DMS79 treated with DMSO at 0.1 percent for 48 hours (cell line): ENCODE measurements around the gene AFAP1.

Experiments
- DNase-seq: peaks from one replicate; lab custom pipeline; 2025; lab: John Stamatoyannopoulos, UW

The AFAP1 gene

DNA sequence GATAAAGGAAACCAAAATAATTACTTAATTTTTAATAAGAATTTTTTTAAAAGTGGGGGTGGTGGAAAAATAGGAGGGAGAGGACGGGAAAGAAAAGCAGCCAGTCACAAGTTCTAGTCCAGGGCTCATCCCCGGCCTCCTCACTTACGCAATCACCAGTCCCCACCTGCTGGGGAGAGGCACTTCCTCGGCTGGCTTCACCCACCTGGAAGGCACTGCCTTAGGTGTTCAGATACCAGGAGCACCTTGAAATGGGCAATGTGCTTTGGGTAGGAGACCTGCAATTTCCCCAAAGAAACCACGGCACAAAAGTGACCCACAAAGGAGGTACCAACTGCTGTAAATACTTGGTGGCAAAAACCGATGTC, 23.8 kb downstream of the AFAP1 start:
- DNase-seq, result no peak

DNA sequence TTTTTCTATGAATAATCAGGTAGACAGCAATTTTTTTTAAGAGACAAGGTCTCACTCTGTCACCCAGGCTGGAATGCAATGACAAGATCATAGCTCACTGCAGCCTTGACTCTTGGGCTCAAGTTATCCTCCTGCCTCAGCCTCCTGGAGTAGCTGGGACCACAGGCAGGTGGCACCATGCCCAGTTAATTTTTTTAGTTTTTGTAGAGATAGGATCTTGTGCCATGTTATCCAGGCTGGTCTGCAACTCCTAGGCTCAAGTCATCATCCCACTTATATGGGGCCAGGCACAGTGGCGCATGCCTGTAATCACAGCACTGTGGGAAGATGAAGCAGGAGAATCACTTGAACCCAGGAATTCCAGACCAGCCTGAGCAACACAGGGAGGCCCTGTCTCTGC, 26.8 kb downstream of the AFAP1 start:
- DNase-seq, result no peak

DNA sequence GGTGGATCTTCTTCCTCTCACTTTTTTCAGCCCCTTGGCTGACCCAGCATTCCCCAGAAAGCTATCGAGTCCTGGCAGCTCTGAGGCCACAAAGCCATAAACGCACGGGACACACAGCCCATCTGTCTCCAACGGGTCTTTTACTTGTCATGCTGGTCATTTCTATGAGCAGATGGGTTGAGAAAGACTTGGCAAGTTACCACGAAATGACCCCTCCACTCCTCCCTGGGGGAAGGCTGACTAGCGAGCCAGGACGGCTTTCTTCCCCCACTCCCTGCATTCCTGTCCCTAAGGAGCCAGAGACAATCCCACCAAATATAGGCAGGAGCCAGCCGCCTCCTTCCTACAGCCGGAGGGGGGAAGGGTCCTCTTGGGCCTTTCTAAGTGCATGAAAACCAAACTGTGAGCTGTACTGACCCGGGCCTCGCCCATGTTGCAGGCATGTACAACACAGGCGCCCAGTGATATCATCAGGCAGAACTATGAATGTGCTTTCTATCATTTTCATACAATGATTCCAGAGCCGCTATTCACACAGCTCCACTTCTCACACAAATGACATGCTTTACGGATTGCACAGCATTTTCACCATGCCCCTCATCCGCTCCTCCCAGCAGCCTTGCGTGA, 28.6 kb downstream of the AFAP1 start:
- no peak for DNase-seq

DNA sequence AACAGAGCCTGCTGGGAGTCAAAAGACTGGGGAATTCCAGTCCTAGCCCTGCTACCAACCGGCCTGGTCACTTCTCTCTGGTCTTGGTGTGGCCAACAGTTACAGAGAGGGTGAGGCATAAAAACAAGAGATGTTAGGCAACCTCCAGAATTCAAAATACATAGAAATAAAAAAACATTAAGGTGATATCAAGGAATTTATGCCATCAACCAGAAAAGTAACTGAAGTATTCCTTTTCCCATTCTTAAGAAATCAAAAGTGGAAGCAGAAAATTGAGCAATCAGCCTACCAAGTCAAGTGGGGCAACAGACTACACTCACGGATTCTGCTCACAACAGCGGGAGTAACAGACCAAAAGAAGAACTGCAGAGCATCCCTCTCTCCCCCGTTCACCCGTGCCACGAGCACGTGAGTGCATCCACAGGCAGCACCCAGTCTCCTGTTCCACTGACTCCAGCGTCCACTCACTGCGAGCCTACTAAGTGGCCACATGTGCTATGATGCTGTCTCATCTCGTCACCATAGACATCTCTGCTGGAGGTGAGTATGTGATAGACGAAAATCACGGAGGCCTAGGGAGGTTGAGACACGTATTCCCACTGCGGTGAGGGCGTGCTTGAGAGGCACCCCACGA, 29.3 kb downstream of the AFAP1 start:
- no peak for DNase-seq

DNA sequence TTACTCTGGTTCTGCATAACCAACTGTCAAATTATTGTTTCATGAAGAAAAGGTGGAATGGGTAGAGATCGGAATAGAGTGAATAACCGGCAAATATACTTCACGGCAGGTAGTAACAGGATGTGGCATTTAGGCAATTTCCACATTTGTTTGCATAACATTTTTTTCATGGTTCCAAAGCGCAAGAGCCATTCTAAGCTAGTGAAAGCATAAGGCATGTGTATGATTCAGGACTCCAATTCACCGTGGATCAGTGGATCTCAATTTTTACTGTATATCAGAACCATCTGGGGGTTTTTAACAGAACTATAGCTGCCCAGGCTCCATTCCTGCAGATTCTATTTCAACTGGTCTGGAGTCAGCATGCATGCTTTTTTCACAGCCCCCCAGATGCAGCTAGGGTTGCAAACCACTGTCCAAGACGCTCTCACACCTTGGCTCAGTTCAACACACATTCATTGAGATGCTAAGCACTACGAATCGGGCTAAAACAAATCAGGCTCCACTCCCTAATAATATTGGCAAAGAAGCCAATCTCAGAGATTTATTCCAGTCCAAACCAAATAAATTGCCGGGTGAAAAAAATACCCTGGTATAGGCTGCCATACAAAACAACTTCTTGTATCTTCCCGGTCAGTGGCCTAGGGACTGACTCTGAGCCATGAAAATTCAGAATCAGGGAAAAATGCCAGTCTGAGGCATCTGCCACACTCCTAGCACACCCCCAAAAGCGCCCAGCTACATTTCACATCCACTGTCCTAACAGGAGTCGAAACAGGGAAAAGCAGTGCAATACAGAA, 30.0 kb downstream of the AFAP1 start:
- no peak for DNase-seq

DNA sequence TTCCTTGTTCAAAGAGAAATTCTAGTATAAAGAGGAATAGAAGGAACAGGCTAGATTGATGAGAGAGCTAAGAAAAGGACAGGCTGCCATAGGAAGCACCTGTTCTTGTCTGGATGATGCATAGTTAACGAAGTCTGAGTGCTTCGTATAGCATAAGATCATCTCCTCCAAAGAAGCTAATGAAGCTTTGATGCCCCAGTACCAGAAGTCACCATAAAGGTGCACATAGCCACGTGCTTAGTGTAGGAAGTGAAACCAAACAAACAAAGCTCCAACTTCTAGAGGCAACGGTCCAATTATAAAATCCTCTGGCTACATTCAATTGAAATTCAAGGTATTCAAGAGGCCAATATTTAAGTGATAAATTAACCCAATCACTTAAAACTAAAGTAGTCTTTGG, 31.0 kb downstream of the AFAP1 start:
- no peak for DNase-seq

DNA sequence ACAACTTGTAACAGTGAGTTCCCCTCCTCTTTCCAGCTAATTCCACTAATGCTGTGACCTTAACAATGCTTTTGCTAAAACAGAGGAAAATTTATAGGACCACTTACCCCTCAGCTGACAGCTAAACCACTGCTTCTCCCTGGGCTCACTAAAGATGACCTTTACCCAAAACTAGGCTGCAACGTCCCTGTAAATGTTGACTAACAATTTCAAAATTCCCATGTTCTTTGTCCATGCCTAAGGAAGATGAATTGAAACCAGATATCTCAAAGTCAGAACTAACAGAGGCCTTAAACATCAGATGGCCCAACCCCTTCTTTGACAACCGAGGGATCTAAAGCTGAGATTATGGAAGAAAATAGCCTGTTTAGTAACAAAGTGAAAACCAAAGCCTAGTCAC, 32.5 kb downstream of the AFAP1 start:
- no peak for DNase-seq

DNA sequence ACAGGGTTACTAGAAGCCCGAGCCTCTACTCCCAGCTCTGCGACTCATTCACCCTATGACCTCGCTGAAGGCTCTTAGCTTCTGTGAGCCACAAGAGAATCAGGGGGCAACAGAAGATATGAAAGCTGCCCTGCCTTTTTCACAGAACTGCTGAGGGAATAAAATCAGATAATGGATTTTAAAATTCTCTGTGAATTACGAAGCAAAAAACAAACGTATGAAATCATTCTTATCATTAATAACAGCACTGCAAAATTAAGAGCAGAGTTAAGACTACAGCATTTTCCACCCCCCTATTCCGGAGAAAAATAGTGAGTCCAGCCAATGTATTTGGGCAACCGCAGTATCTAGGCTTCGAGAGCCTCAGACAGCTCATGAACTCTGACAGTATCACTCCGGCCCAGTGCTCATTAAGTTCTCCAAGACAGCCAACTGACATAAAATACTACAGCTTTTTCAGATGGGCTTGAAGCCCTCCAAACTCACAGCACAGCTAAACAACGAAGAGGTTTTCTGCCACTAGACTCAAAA, 33.4 kb downstream of the AFAP1 start:
- no peak for DNase-seq

DNA sequence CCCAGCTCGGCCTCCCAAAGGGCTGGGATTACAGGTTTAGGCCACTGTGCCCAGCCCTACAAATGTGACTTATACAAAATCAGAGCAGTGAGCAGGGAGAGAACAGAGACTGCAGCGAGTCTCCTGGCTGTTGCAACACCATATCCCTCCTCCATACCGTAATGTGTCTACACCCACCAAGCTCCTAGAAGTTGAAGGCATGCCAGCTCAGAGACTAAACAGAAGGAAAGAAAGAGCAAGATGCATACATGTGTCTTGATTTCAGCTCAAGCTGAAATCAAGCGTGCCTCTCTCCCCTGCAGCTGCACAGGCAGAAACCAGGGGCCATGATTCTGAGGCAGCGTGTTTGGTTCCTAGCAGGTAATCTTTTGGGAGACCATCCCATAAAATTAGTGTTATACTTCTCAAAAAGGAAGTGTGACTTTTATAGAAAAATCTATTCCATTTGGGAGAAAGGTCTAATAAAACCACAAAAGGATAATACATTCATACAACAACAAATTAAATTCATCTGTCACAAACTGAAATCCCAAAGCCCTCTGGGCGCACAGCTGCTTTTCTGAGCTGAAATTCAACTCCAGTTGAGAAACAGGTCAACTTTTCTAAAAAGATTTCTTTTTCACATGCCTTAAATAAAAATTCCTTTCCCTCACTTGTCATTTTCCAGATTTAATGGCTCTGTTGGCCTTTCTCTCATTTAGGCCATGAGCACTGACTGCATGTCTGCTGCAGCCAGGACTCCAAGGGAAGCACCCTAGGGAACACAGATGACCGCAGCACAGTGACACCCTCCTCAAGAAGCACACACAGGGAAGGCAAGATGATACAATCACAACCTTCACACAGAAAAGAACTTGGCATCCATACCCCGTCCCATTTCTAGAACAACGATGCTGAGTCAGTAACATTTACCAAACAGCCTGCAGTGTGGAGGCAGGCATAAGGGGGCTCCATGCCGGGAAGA, 34.4 kb downstream of the AFAP1 start:
- no peak for DNase-seq

DNA sequence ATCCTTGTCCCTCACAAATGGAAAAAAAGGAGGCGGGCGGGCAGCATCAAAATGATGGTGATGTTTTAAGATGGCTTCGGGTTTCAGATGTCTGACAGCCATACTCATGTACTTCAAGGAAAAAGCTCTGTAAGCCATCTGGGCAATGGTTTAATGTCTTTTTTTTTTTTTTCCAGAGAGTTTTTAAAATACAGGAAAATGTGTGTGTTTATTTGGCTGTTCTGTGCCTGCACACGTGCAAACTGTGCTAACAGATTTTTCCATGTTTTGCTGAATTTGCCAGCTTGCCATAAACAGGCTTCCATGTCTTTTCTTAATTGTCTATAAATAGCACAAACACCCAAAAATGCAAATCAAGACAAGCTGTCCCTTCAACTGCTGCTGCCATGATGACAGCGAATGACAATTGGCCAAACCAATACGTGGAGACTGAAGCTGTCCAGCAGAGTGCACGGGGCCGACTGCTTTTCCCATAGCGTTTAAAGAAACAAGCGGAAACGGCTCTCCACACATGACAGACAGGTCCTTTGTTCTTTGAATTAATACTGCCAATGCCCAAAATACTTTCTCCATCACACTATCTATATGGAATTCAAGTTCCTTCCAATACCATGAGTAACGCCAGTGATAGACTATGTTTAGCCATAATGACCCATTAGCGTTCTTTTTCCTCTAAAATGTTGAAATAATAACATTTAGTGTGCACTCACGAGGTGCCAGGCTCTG, 35.7 kb downstream of the AFAP1 start:
- no peak for DNase-seq

DNA sequence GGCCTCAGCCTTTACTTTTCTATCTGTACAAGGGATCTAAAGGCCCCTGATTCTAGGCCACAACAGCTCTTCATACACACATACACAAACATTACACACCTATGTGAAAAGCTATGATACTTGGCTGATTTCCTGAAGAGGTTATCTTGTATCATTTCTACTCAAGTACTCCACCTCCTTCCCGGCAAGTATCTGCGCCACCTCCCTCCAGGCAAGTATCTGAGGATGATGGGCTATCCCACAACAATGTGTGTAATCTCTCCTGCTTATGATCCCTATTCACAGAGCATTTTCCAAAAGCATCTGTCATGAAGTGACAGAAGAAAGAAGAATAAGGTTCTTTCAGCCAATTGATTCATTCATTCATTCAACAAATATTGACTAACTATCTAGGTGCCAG, 36.8 kb downstream of the AFAP1 start:
- no peak for DNase-seq

DNA sequence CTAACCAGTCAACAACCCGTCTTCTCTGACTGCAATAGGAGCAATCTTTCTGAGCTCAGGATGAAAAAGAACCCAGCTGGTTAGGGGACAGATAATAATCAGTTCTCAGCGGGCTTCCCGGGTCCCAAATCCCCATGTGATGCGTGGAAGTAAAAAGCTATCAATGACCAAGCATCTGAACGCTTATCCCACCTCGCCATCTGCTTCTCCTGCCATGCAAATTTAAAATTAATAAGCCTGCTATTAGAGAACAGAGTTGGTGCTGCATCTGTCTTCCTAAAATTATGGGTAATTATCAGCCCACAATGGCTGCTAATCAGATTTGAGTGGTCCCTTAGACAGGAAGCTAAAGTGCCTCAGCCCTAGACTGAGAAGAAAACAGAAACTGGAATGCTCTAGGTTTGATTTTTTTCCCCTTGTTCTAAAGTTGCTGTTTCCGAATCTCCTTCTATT, 37.5 kb downstream of the AFAP1 start:
- no peak for DNase-seq

DNA sequence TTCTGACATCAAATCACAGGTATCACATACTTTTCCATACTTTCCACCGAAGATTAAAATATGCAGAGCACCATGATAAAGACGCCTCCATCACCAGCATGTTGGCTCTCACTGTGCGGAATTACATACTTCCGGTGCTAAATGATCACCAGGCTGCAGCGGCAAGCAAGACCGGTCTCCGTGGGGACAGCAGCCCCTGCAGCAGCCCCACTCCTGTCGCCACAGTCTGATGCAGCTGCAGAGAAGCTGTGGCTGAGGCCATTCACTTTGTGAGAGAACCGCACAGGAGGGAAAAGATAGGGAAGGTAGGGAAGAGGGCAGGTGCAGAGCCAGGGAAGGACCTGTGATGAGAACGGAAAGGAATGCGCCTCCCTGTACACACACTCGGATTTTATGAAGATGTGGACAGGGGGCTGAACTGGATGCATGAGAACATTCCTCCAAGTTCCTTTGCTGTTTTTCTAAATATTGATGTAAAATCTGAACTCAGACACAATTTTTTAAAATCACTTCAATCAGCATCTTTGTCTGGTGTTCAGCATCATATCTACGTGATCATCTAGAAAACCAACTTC, 38.3 kb downstream of the AFAP1 start:
- peak; percentile 27 for DNase-seq

DNA sequence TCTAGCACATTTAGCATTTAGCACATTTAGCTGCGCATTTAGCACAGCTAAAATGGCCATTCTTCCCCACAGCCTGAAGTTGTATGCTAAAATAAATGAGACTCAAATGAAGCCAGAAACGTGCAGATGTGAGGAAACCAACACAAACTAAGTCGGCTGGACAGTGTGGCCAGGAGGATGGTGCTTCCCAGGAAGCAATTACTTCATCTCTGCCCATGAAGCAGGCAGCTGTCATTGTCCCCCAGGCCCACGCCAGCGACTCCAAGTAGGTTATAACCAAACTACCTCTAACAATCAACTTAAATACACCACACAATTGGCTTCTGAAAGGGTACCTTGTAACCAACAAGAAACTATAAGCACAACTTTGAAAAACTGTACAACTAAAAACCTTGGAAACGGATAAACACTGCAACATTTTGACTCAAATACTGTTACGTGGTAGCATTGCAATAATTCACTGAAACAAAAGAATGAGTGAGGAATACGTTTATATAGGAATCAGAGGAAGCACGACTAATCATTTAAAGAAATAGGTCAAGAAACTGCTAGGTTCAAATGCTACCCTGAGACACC, 39.2 kb downstream of the AFAP1 start:
- no peak for DNase-seq

DNA sequence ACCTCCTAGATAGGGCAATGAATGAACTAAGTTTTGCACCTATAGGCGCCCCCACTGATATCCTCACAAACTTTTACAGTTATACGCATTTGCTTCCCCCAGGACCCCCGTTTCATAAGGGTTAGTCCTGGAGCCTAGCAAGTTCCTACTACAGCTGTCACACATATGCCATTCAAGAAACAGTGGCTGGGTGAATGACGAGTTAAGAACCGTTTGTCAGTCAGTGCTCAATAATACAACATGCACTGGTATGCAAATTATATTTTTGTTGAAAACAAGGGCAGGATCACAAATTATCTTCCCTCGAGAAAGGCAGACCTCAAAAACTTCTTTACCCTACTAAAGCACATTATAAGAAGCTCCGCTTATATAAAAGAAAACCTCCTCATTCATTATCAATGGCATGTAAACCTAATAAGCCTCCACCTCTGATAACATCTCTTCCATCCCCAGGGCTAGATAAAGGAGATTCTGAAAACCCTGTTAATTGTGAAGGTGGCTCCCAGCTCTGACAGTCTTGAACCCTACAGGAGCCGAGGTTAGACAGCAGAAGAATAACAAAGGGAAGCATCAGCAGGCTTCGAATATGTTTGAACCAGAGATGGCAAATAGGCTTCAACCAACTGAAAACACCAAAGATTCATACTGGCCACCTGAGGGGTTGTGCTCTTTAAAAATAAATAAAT, 40.3 kb downstream of the AFAP1 start:
- no peak for DNase-seq

DNA sequence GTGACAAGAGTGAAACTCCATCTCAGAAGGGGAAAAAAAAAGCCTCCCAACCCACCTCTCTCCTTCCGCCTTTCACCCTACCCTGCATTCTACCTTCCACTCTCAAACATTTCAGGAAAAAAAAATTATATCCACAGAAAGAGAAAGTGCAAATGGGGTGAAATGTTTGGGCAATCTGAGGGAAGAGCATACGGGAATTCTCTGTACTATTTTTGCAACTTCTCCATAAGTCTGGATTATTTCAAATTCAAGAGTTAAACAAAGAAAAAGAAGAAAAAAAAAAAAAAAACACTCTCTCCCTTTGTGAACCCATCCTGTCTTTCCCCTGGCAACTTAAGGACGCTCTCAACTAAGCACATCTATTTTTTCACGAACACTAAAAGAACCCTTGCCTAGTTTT, 41.3 kb downstream of the AFAP1 start:
- no peak for DNase-seq

DNA sequence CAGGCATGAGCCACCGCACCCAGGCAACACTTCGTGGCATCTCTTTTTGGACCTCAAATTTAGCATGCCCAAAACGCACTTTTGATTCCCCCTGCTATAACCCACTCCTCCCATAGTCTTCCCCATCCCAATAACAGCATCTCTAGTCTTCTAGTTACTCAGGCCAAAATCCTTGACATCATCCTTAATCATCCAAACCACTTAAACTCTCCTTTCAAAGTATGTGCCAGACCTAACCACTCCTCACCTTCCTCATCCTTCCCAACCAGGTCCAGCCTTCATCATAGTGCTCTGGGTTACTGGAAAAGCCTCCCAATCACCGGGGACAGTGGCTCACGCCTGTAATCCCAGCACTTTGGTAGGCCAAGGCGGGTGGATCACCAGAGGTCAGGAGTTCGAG, 41.9 kb downstream of the AFAP1 start:
- no peak for DNase-seq

DNA sequence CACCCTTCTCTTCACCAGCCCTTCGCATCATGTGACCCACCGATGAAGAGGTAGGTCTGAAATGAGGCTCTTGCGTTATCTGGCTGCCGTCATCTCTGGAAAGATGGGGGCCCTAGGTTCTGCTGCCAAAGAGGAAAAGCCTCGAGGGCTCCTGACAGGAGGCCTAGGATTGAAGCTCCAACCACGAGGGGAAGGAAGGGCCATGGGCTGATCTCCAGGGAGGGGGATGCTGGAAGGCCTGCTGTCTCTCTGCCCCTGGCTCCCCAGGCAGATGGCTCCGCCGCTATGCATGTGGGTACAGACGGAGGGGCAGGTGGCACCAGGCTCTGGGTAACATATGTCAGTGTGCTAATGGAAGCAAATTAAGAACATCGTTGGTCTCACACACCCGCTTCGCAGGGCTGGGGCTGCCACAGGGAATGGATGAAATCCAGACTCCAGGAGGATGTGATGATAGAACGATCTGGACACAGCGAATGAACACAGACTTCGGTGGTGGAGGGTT, 44.9 kb downstream of the AFAP1 start:
- DNase-seq, result no peak

DNA sequence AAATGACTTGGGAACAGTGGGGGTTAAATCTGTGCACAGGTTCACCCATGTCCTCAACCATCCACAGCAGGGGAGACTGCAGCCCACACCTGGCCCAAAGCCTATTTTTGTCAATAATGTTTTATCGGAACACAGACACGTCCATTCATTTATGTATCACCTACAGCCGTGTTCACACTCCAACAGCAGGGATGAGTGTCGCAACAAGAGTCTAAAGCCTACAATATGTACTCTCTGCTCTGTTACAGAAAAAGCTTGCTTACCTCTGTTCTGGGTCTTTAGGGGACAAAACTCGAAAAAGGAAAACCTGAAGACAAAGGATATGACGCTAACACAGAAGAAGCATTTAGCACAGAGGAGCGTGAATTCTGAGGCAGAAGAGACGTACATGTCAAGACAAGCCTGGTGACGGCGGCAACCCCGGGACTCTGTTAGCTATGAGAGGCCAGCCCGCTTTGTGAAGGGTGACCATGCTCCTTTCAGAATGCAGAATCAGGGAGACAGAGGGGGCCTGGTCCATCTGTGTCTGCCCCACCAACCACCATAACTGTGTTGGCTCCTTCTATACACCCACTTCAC, 45.5 kb downstream of the AFAP1 start:
- no peak for DNase-seq
